Measurements from ENCODE around the gene KRT13.

KRT13 gene

GRCh38 chr17:41537990-41538389, 32.6 kb upstream of the KRT13 start:
- DNase-seq (ENCODE audit: low spot score) = no peak

- DNase-seq (ENCODE audit: low spot score) = peak; percentile 59
Observed at GRCh38 chr17:41537614-41537954, 32.2 kb upstream of the KRT13 start.

GRCh38 chr17:41536741-41537613, 31.6 kb upstream of the KRT13 start:
- DNase-seq (ENCODE audit: low spot score) = no peak

- no peak for DNase-seq (ENCODE audit: low spot score)
Observed at GRCh38 chr17:41535764-41536481, 30.5 kb upstream of the KRT13 start.

GRCh38 chr17:41534899-41535546, 29.6 kb upstream of the KRT13 start:
- DNase-seq (ENCODE audit: low spot score) = no peak

GRCh38 chr17:41533613-41534012, 28.2 kb upstream of the KRT13 start:
- DNase-seq (ENCODE audit: low spot score) = no peak

GRCh38 chr17:41532947-41533570, 27.6 kb upstream of the KRT13 start:
- no peak for DNase-seq (ENCODE audit: low spot score)

- no peak for DNase-seq (ENCODE audit: low spot score)
Observed at GRCh38 chr17:41531993-41532392, 26.6 kb upstream of the KRT13 start.

GRCh38 chr17:41530062-41531048, 24.9 kb upstream of the KRT13 start:
- peak; percentile 97 for DNase-seq (ENCODE audit: low spot score)

GRCh38 chr17:41529491-41529915, 24.1 kb upstream of the KRT13 start:
- DNase-seq (ENCODE audit: low spot score) = peak; percentile 28

GRCh38 chr17:41528959-41529353, 23.5 kb upstream of the KRT13 start:
- DNase-seq (ENCODE audit: low spot score) = no peak

- DNase-seq (ENCODE audit: low spot score) = no peak
Observed at GRCh38 chr17:41527063-41528023, 21.9 kb upstream of the KRT13 start.

- DNase-seq (ENCODE audit: low spot score) = no peak
Observed at GRCh38 chr17:41524261-41524660, 18.8 kb upstream of the KRT13 start.

- peak; percentile 65 for DNase-seq (ENCODE audit: low spot score)
Observed at GRCh38 chr17:41523787-41524186, 18.4 kb upstream of the KRT13 start.

- no peak for DNase-seq (ENCODE audit: low spot score)
Observed at GRCh38 chr17:41523225-41523593, 17.8 kb upstream of the KRT13 start.

GRCh38 chr17:41522301-41523224, 17.2 kb upstream of the KRT13 start:
- DNase-seq (ENCODE audit: low spot score) = no peak

GRCh38 chr17:41521574-41522261, 16.3 kb upstream of the KRT13 start:
- no peak for DNase-seq (ENCODE audit: low spot score)

Measured in SK-N-DZ (cell line).